ENCODE measurements around the gene ITGBL1.

- no peak for TF ChIP-seq CTCF (IDR thresholded peaks at IDR 0.05)
- no peak for TF ChIP-seq POLR2A (IDR thresholded peaks at IDR 0.05)
- no peak for TF ChIP-seq EP300 (IDR thresholded peaks at IDR 0.05)
These were observed 62.3 kb downstream of the ITGBL1 start for GRCh38 chr13:101514695-101515275.

Data from ovary (tissue), 3 donors.